Measurements from ENCODE around the gene KCNJ9. TPM values are rescaled to one million over a fixed set of nuclear protein-coding genes. Genes with fewer than 3 reads are reported as not detected.
"Not testable (repeated sequence)": the region's sequence is repeated elsewhere in the genome, so short reads cannot be mapped to it uniquely, and the experiment has no call there.

KCNJ9 gene
- total RNA-seq, 1 donor from 2014 or later = 0.18 TPM

GRCh38 chr1:160115545-160116282, 34.4 kb downstream of the KCNJ9 start, which contains the start of gene ATP1A2:
Gene ATP1A2 (plus strand): TSS chr1:160115759. CDS start chr1:160115862, 103 bp downstream.
- intact Hi-C loops (cut with DNase I) = no loop called here
- DNase-seq (ENCODE audit: low spot score) (peak; percentile 74), ATAC-seq (peak; percentile 43)

GRCh38 chr1:160116283-160117147, 35.2 kb downstream of the KCNJ9 start:
- ATAC-seq = peak; percentile 0
- intact Hi-C loops (cut with DNase I) = no loop called here
- no peak for DNase-seq (ENCODE audit: low spot score)

- peak; percentile 4 for ATAC-seq
- no peak for DNase-seq (ENCODE audit: low spot score)
- intact Hi-C loops (cut with DNase I) = no loop called here
These were observed 36.0 kb downstream of the KCNJ9 start for GRCh38 chr1:160117300-160117699.

- DNase-seq (ENCODE audit: low spot score) = peak; percentile 77
- intact Hi-C loops (cut with DNase I) = no loop called here
- peak; percentile 81 for ATAC-seq
These were observed 36.4 kb downstream of the KCNJ9 start for GRCh38 chr1:160117709-160118183.

- intact Hi-C loops (cut with DNase I) = no loop called here
These were observed 37.6 kb downstream of the KCNJ9 start for GRCh38 chr1:160118928-160119327.

GRCh38 chr1:160120797-160121196, 39.5 kb downstream of the KCNJ9 start:
- intact Hi-C loops (cut with DNase I) = no loop called here
- DNase-seq (ENCODE audit: low spot score) = no peak
- ATAC-seq = no peak

More at GRCh38 chr1:160118928-160119327, 37.6 kb downstream of the KCNJ9 start:
- ATAC-seq = no peak
- no peak for DNase-seq (ENCODE audit: low spot score)

GRCh38 chr1:160121388-160121787, 40.0 kb downstream of the KCNJ9 start:
- no peak for ATAC-seq
- no peak for DNase-seq (ENCODE audit: low spot score)
- intact Hi-C loops (cut with DNase I) = no loop called here

- intact Hi-C loops (cut with DNase I) = no loop called here
- DNase-seq (ENCODE audit: low spot score) = no peak
- ATAC-seq = no peak
These were observed 41.7 kb downstream of the KCNJ9 start for GRCh38 chr1:160122978-160123495.

GRCh38 chr1:160123726-160124125, 42.4 kb downstream of the KCNJ9 start:
- no peak for DNase-seq (ENCODE audit: low spot score)
- no peak for ATAC-seq
- intact Hi-C loops (cut with DNase I) = no loop called here

GRCh38 chr1:160124705-160125478, 43.6 kb downstream of the KCNJ9 start:
- DNase-seq (ENCODE audit: low spot score) = no peak
- intact Hi-C loops (cut with DNase I) = no loop called here
- ATAC-seq = peak; percentile 31

- intact Hi-C loops (cut with DNase I) = no loop called here
- no peak for DNase-seq (ENCODE audit: low spot score)
- ATAC-seq = peak; percentile 38
These were observed 44.4 kb downstream of the KCNJ9 start for GRCh38 chr1:160125746-160126145.

GRCh38 chr1:160126342-160126741, 45.0 kb downstream of the KCNJ9 start:
- DNase-seq (ENCODE audit: low spot score); intact Hi-C loops (cut with DNase I); ATAC-seq: not testable (repeated sequence)

- intact Hi-C loops (cut with DNase I) = no loop called here
- no peak for DNase-seq (ENCODE audit: low spot score)
- no peak for ATAC-seq
These were observed 46.0 kb downstream of the KCNJ9 start for GRCh38 chr1:160127381-160127780.

- ATAC-seq (no peak), DNase-seq (ENCODE audit: low spot score) (no peak)
- intact Hi-C loops (cut with DNase I) = no loop called here
These were observed 46.7 kb downstream of the KCNJ9 start for GRCh38 chr1:160127865-160128523.

- ATAC-seq (no peak), DNase-seq (ENCODE audit: low spot score) (no peak)
- intact Hi-C loops (cut with DNase I) = no loop called here
These were observed 47.3 kb downstream of the KCNJ9 start for GRCh38 chr1:160128636-160129035.

- intact Hi-C loops (cut with DNase I) = no loop called here
- no peak for ATAC-seq
- no peak for DNase-seq (ENCODE audit: low spot score)
These were observed 47.7 kb downstream of the KCNJ9 start for GRCh38 chr1:160129046-160129445.

- DNase-seq (ENCODE audit: low spot score) (no peak), ATAC-seq (no peak)
- intact Hi-C loops (cut with DNase I) = no loop called here
These were observed 48.2 kb downstream of the KCNJ9 start for GRCh38 chr1:160129558-160129957.

GRCh38 chr1:160129966-160130365, 48.6 kb downstream of the KCNJ9 start:
- DNase-seq (ENCODE audit: low spot score) = no peak
- ATAC-seq = no peak
- intact Hi-C loops (cut with DNase I) = no loop called here

Measured in sciatic nerve (tissue), 2 donors.